ENCODE data around the gene NKX2-1.

The NKX2-1 gene

GRCh38 chr14:36517242-36518030, 2.6 kb downstream of the NKX2-1 start:
- DNase-seq: no peak

- no peak for DNase-seq
Measured at GRCh38 chr14:36516719-36517241, 3.3 kb downstream of the NKX2-1 start.

GRCh38 chr14:36515896-36516718, 3.9 kb downstream of the NKX2-1 start:
- no peak for DNase-seq

- no peak for DNase-seq
Measured at GRCh38 chr14:36515105-36515593, 4.9 kb downstream of the NKX2-1 start.

GRCh38 chr14:36514278-36515104, 5.5 kb downstream of the NKX2-1 start:
- DNase-seq: no peak

- no peak for DNase-seq
Measured at GRCh38 chr14:36513451-36514277, 6.4 kb downstream of the NKX2-1 start.

- DNase-seq: no peak
Measured at GRCh38 chr14:36513012-36513420, 7.0 kb downstream of the NKX2-1 start.

GRCh38 chr14:36512585-36513003, 7.4 kb downstream of the NKX2-1 start:
- DNase-seq: no peak

- no peak for DNase-seq
Measured at GRCh38 chr14:36511981-36512584, 7.9 kb downstream of the NKX2-1 start.

GRCh38 chr14:36510874-36511273, 9.2 kb downstream of the NKX2-1 start:
- no peak for DNase-seq

- no peak for DNase-seq
Measured at GRCh38 chr14:36510078-36510799, 9.8 kb downstream of the NKX2-1 start.

- no peak for DNase-seq
Measured at GRCh38 chr14:36509069-36509917, 10.7 kb downstream of the NKX2-1 start.

- no peak for DNase-seq
Measured at GRCh38 chr14:36508418-36509068, 11.5 kb downstream of the NKX2-1 start.

GRCh38 chr14:36507847-36508417, 12.1 kb downstream of the NKX2-1 start:
- DNase-seq: no peak

GRCh38 chr14:36506732-36507614, 13.1 kb downstream of the NKX2-1 start:
- no peak for DNase-seq

GRCh38 chr14:36505892-36506731, 13.9 kb downstream of the NKX2-1 start:
- DNase-seq: no peak
